ENCODE measurements around the gene EFNA5. TPM values are rescaled to one million over a fixed set of nuclear protein-coding genes. Genes with fewer than 3 reads are reported as not detected.

Gene EFNA5
- total and polyA plus RNA-seq, 2 of the 8 experiments (the other 6 are each of a cell fraction or from before 2014, with no cell fraction given): 9.6 to 21.8 TPM

DNA sequence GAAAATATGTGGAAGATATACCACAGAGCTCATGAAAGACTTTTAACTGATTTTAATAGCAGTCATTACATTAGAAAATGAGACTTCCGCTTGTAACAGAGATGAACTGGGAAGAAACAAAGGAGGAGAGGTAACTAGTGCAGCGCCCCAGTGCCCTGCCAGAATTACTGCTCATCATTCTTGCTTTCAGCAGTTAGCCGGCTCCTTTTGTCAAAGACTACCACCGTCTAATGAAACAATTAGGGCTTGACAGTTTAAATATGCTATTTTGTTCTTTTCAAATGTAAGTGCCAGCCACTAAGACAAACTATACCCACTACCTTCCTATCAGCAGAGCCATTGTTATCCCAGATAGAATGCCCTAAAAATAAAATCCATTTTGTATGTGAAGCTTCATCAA, 328.4 kb downstream of the EFNA5 start:
- no peaks in the 10 kb centered on the region for H3K79me2 ChIP-seq (ENCODE audit: control insufficient read depth in 1 of 2, insufficient read depth in 2 of 2, low read length in 2 of 2)
- H2BK12ac ChIP-seq (ENCODE audit: low read depth, low read length): no peak overlapping the region
- CTCF ChIA-PET (ENCODE audit: partially characterized antibody): interaction anchor here (1.0 to 1.5 kb wide), 3 partner anchors 23 to 61 kb away, joined by 3 to 4 read pairs (median 3); no protein-coding TSS in a partner anchor
- H2BK5ac ChIP-seq (ENCODE audit: low read depth, low read length): no peak overlapping the region
- H3K23me2 ChIP-seq (ENCODE audit: low read depth, low read length): no peaks in the 10 kb centered on the region
- no peak overlapping the region for H4K5ac ChIP-seq (ENCODE audit: insufficient read length, low read depth, low read length)
- H3K4me2 ChIP-seq (ENCODE audit: insufficient read depth in 1 of 2, low read depth in 2 of 2, low read length in 2 of 2): no peak overlapping the region
- no peak overlapping the region for H3K4me3 ChIP-seq (ENCODE audit: extremely low read depth in 1 of 4, insufficient read depth in 2 of 4, low read depth in 3 of 4, low read length in 4 of 4)
- H4K8ac ChIP-seq (ENCODE audit: extremely low read depth, insufficient read depth, low read length): no peak overlapping the region
- H3K18ac ChIP-seq (ENCODE audit: extremely low read depth, low read length): no peak overlapping the region
- H3K36me3 ChIP-seq (ENCODE audit: control insufficient read depth in 2 of 4, insufficient read depth in 4 of 4, low read length in 3 of 4): peaks cover 0 to 2% (median 0%) of the 10 kb centered on the region in 4 experiments; a peak in 1 of 8 replicates
- H3K4ac ChIP-seq (replicated peaks; ENCODE audit: insufficient read length, low read depth, low read length): no peak overlapping the region
- no peak overlapping the region for H2BK20ac ChIP-seq (ENCODE audit: low read length)
- FAIRE-seq: no peak
- no peak overlapping the region for H2AK5ac ChIP-seq (ENCODE audit: low read depth, low read length)
- H3K14ac ChIP-seq (ENCODE audit: insufficient read length): no peak overlapping the region
- H3K9me3 ChIP-seq (ENCODE audit: insufficient read depth in 2 of 2, low read depth in 1 of 2, low read length in 1 of 2): peaks cover 9 to 11% of the 10 kb centered on the region in 2 experiments; a peak in 3 of 4 replicates
- no peak overlapping the region for H2BK120ac ChIP-seq (replicated peaks; ENCODE audit: low read depth, low read length)
- no peak overlapping the region for H3K27ac ChIP-seq (ENCODE audit: low read depth, low read length)
- H2BK15ac ChIP-seq (ENCODE audit: low read length): no peak overlapping the region
- H3K27me3 ChIP-seq (replicated peaks in 1 of 4; ENCODE audit: control insufficient read depth in 3 of 4, extremely low read depth in 1 of 4, insufficient read depth in 3 of 4, low read length in 3 of 4): no peaks in the 10 kb centered on the region
- H3K4me1 ChIP-seq (replicated peaks in 1 of 4; ENCODE audit: control insufficient read depth in 3 of 4, insufficient read depth in 4 of 4, low read length in 3 of 4): no peaks in the 10 kb centered on the region
- H3K23ac ChIP-seq (ENCODE audit: insufficient read length): no peak overlapping the region
- DNase-seq (ENCODE audit: low read depth in 1 of 2, low spot score in 2 of 2): no peak
- no peak overlapping the region for H4K91ac ChIP-seq (replicated peaks; ENCODE audit: insufficient read length, low read length)
- POLR2A ChIA-PET (ENCODE audit: partially characterized antibody): no interaction called here
- H3K9ac ChIP-seq (replicated peaks in 1 of 4; ENCODE audit: extremely low read depth in 1 of 4, low read depth in 3 of 4, low read length in 3 of 4): no peak overlapping the region
- 75% methylated on average over 4 of the region's 4 CpGs; no CpG with 5 or more reads in 1 of the 2 experiments for WGBS, 2 experiments (ENCODE audit: extremely low coverage in 1 of 2, insufficient coverage in 1 of 2, insufficient read length in 1 of 2, insufficient replicate concordance in 2 of 2, low coverage in 1 of 2, low lambda C conversion rate in 2 of 2, missing lambda C conversion rate in 1 of 2)
- no peak overlapping the region for H3K56ac ChIP-seq (replicated peaks; ENCODE audit: insufficient read length, low read depth, low read length)
- no peaks in the 10 kb centered on the region for H3K79me1 ChIP-seq (ENCODE audit: low read depth, low read length)
- H4K20me1 ChIP-seq (replicated peaks in 1 of 2; ENCODE audit: control insufficient read depth in 1 of 2, insufficient read depth in 2 of 2, low read length in 2 of 2): no peaks in the 10 kb centered on the region
- H2AFZ ChIP-seq (ENCODE audit: low read length): no peak overlapping the region
- no peak for TF ChIP-seq BRCA1 (IDR thresholded peaks at IDR 0.05; ENCODE audit: low read depth, low read length)
- TF ChIP-seq KDM5A (IDR thresholded peaks at IDR 0.05; ENCODE audit: low read length): no peak
- no peak for TF ChIP-seq SIX5 (IDR thresholded peaks at IDR 0.05; ENCODE audit: low read depth, low read length)
- no peak for TF ChIP-seq FOSL1 (IDR thresholded peaks at IDR 0.05; ENCODE audit: insufficient read depth, low read depth, low read length)
- no peak for TF ChIP-seq TBP (IDR thresholded peaks at IDR 0.05; ENCODE audit: low read depth, low read length)
- TF ChIP-seq TAF1 (IDR thresholded peaks at IDR 0.05; ENCODE audit: low read depth, low read length): no peak

All from H1 (cell line).